Medulla oblongata (tissue), 1 donor: ENCODE data around the gene ATG9B.
A peak's percentile ranks its signal among the peaks of the same experiment; 100 is the strongest.

Experiments used
- DNase-seq: peaks from one replicate; pipeline ENCODE4 v3.0.0-alpha.2; 2015; ENCODE audit errors: extremely low spot score

Gene ATG9B, protein sequence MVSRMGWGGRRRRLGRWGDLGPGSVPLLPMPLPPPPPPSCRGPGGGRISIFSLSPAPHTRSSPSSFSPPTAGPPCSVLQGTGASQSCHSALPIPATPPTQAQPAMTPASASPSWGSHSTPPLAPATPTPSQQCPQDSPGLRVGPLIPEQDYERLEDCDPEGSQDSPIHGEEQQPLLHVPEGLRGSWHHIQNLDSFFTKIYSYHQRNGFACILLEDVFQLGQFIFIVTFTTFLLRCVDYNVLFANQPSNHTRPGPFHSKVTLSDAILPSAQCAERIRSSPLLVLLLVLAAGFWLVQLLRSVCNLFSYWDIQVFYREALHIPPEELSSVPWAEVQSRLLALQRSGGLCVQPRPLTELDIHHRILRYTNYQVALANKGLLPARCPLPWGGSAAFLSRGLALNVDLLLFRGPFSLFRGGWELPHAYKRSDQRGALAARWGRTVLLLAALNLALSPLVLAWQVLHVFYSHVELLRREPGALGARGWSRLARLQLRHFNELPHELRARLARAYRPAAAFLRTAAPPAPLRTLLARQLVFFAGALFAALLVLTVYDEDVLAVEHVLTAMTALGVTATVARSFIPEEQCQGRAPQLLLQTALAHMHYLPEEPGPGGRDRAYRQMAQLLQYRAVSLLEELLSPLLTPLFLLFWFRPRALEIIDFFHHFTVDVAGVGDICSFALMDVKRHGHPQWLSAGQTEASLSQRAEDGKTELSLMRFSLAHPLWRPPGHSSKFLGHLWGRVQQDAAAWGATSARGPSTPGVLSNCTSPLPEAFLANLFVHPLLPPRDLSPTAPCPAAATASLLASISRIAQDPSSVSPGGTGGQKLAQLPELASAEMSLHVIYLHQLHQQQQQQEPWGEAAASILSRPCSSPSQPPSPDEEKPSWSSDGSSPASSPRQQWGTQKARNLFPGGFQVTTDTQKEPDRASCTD

GRCh38 chr7:151024435-151025056 lies at the start of gene ATG9B:
Gene ATG9B, minus strand, starts transcription at chr7:151024494. Its CDS starts 71 bp downstream, at chr7:151024423.
- DNase-seq: no peak

DNA sequence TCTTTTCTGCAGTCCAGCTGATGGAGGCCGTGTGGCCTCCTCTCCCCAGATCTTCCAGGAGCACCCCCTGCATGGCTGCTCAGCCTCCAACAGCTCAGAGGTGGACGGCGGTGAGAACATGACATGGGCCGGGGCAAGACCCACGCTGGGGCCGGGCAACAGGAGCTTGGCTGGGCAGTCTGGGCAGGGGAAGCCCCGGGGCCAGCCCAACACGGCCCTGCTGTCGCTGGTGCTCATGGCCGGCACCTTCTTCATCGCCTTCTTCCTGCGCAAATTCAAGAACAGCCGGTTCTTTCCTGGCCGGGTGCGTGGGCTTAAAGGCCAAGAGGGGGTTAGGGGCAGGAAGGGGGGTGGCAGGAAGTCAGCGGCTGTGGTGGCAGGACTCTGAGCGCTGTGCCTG lies 49.7 kb upstream of the ATG9B start:
- DNase-seq: no peak

- no peak for DNase-seq
Measured at GRCh38 chr7:151071032-151071866, 47.0 kb upstream of the ATG9B start.

DNA sequence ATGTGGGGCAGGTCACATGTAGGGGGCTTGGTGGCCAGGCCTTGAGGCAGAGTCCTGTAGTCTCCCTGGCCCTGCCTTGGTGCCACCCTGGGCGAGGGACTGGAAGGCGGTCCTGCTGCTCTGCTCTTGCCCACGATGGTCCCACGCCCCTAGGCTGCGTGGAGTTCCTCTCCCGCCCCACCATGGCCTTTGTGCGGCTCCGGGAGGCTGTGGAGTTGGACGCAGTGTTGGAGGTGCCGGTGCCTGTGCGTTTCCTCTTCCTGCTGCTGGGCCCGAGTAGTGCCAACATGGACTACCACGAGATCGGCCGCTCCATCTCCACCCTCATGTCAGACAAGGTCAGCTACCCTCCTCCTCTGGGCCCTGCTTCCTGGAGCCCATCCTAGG lies 46.3 kb upstream of the ATG9B start:
- DNase-seq: no peak

- no peak for DNase-seq
Measured at GRCh38 chr7:151069841-151070573, 45.7 kb upstream of the ATG9B start.

DNA sequence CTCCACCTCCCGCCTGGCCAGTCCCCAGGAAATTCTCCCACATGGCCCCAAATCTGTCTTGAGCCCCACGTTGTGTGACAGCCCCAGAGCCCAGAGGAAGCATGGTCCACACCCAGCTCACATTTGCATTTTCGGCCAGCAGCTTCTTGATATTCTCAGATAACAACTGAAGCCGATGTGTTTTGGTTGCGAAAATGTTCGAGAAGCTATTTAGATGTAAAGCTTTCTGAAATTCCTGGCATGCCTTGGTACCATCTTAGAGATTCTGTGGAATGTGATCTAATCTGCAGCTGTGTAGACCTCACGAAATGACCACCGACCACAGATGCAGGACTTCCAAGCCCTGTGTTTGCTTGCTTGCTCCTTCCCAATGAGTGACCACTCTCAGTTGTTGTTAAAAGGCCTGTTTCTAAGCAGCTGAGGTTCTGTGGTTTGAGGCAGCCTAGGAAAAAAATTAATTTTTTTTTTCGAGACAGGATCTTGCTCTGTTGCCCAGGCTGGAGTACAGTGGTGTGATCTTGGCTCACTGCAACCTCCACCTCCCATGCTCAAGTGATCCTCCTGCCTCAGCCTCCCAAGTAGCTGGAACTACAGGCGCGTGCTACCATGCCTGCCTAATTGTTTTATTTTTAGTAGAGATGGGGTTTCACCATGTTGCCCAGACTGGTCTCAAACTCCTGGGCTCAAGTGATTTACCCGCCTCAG lies 43.9 kb upstream of the ATG9B start:
- DNase-seq: no peak

DNA sequence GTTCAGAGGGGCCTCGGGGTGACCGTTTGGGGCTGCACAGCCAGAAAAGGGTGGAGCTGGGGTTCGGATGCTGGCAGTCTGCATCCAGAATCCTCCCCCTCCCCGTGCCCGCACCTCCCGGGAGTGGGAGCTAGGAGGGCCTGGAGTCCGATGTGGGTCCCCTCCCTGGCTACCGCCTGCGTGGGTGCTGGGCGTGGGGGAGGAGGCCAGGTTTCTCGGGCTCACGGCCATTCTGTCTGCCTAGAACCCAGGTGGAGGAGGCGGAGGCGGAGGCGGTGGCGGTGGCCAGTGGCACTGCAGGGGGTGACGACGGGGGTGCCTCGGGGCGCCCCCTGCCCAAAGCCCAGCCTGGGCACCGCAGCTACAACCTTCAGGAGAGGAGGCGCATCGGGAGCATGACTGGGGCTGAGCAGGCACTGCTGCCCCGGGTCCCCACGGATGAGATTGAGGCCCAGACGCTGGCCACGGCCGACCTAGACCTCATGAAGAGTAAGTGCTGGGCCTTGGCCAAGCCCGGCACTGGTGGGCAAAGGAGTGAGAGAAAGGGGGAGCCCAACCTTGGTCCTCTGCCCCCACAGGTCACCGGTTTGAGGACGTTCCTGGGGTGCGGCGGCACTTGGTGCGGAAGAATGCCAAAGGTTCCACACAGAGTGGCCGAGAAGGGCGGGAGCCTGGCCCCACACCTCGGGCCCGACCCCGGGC lies 42.1 kb upstream of the ATG9B start:
- DNase-seq: no peak

- no peak for DNase-seq
Measured at GRCh38 chr7:151065516-151065915, 41.2 kb upstream of the ATG9B start.

GRCh38 chr7:151064993-151065392 lies 40.7 kb upstream of the ATG9B start:
- no peak for DNase-seq

DNA sequence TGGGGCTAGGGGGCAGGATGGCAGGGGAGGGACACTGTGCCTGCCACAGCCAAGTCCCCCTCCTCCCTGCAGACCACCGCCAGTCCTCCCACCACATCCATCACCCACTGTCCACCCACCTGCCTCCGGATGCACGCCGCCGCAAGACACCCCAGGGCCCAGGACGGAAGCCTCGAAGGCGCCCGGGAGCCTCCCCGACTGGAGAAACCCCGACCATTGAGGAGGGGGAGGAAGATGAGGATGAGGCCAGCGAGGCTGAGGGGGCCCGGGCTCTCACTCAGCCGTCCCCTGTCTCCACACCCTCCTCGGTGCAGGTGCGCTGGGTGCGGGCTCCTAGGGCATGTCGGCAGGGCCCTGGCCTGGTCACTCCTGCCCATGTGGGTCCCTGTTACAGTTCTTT lies 40.2 kb upstream of the ATG9B start:
- no peak for DNase-seq

- no peak for DNase-seq
Measured at GRCh38 chr7:151063212-151063561, 38.9 kb upstream of the ATG9B start.

GRCh38 chr7:151062399-151063211 lies 38.3 kb upstream of the ATG9B start:
- no peak for DNase-seq

- DNase-seq: no peak
Measured at GRCh38 chr7:151062111-151062398, 37.8 kb upstream of the ATG9B start.

GRCh38 chr7:151061213-151062110 lies 37.2 kb upstream of the ATG9B start:
- DNase-seq: no peak

- peak; percentile 60 for DNase-seq
Measured at GRCh38 chr7:151060416-151061212, 36.3 kb upstream of the ATG9B start.

DNA sequence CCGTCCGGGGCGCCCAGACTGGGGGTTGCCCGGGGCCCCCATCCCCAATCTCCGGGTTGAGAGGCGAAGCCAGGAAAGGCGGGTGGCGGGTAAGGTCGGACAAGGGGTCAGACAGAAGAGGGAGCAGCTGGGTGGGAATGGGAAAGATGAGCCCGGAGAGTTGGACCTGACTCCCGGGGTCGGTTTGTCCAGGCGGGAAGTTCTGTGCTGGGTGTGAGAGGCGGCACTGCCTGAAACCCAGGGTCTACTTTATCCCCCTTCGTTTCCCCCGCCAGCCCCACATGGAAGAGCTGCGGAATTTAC lies 35.8 kb upstream of the ATG9B start:
- no peak for DNase-seq
